ENCODE data around the gene NTF3. TPM values are rescaled to one million over a fixed set of nuclear protein-coding genes. Genes with fewer than 3 reads are reported as not detected.

The NTF3 gene
- total and polyA plus RNA-seq, 2 of the 8 experiments (the other 6 are each of a cell fraction or from before 2014, with no cell fraction given): 1.4 to 2.3 TPM

DNA sequence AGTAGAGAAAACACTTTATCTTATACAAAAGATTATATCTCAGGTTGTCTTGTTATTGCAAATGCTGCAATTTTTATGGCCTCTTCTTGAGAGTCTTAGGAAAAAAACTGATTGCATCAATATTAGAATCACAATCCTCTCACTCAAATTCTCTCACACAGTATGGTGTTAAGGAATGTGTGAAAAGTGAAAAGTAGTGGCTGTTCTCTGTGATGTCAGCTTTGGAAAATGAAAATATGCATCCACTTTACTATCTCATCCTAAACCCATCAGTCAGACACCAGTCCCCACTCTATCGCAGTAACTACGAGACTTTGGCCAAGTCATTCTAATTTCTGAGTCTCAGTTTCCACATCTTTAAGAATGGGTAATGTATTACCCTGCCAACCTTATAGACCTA, 32.6 kb upstream of the NTF3 start (continued):
- no peak for TF ChIP-seq CHD7 (IDR thresholded peaks at IDR 0.05; ENCODE audit: insufficient replicate concordance, low read length)
- TF ChIP-seq TCF12 (IDR thresholded peaks at IDR 0.05; ENCODE audit: low read depth, low read length): no peak
- no peak for TF ChIP-seq EGR1 (IDR thresholded peaks at IDR 0.05; ENCODE audit: borderline replicate concordance, low read depth, low read length)
- TF ChIP-seq HDAC2 (IDR thresholded peaks at IDR 0.05; ENCODE audit: borderline replicate concordance in 1 of 2, low read depth in 2 of 2, low read length in 2 of 2): no peak
- no peak for TF ChIP-seq CEBPB (IDR thresholded peaks at IDR 0.05; ENCODE audit: low read depth, low read length)
- no peak for TF ChIP-seq USF2 (IDR thresholded peaks at IDR 0.05; ENCODE audit: low read length)
- TF ChIP-seq YY1 (IDR thresholded peaks at IDR 0.05; ENCODE audit: low read depth, low read length): no peak
